ENCODE data around the gene TMEM25. TPM values are rescaled to one million over a fixed set of nuclear protein-coding genes. Genes with fewer than 3 reads are reported as not detected.
"Not testable (repeated sequence)": the region's sequence is repeated elsewhere in the genome, so short reads cannot be mapped to it uniquely, and the experiment has no call there.

Gene TMEM25
- total RNA-seq (10 to 100 TPM; 19.9 to 31.7 (median 25.3) TPM), total RNA-seq (4.0 to 23.3 (median 15.7) reads per million in 29 experiments)
- total RNA-seq (2013), result 13.7 TPM

- WGBS (ENCODE audit: insufficient coverage), result 2% methylated on average over 76 of the region's 94 CpGs
- Mint-ChIP-seq H3K27ac (peak within 1 kb of the TSS; percentile 82 to 92), H3K27me3 (no peaks in the 10 kb centered on the region), H3K9me3 (no peaks in the 10 kb centered on the region), H3K4me3 (peak within 1 kb of the TSS; percentile 87 to 93 (median 92)), H3K36me3 (peaks cover 6% of the 10 kb centered on the region), H3K4me1 (peaks cover 29 to 43% (median 32%) of the 10 kb centered on the region in 3 donors)
- ChIA-PET CTCF (no interaction called here), POLR2A (no interaction called here)
- peak within 1 kb of the TSS; percentile 68 to 77 for H3K4me3 ChIP-seq (ENCODE audit: control insufficient read depth in 1 of 2, extremely low read depth in 1 of 2, low read length in 1 of 2)
- DNase-seq (peak; percentile 39 to 78 (median 62)), ATAC-seq (replicated peaks in 1 of 4) (peak; percentile 85 to 87 (median 86))
- H3K4me1 ChIP-seq (ENCODE audit: control insufficient read depth in 1 of 2, extremely low read depth in 1 of 2, insufficient read depth in 2 of 2, low read length in 2 of 2), result peaks cover 6 to 28% of the 10 kb centered on the region in 2 experiments
- H3K27me3 ChIP-seq (replicated peaks in 1 of 2; ENCODE audit: control insufficient read depth in 2 of 2, extremely low read depth in 1 of 2, insufficient read depth in 2 of 2, low read length in 1 of 2), result no peaks in the 10 kb centered on the region
- H3K27ac ChIP-seq (ENCODE audit: low read length), result no peak within 1 kb of the TSS
- peaks cover 0 to 7% of the 10 kb centered on the region in 2 donors for H3K36me3 ChIP-seq (ENCODE audit: control insufficient read depth in 2 of 2, extremely low read depth in 1 of 2, insufficient read depth in 1 of 2, low read length in 1 of 2)
- H3K9me3 ChIP-seq, result no peaks in the 10 kb centered on the region
Measured at GRCh38 chr11:118530683-118531596, at the start of gene TMEM25. TMEM25 (plus strand) TSS chr11:118531192; CDS start chr11:118531802, 610 bp downstream.

GRCh38 chr11:118481238-118481637 is 49.8 kb upstream of the TMEM25 start:
- Mint-ChIP-seq H3K36me3 (peaks cover 53% of the 10 kb centered on the region), H3K27ac (peak overlapping the region; percentile 2 to 29)
- not testable (repeated sequence) for H3K27me3 Mint-ChIP-seq; H3K27ac ChIP-seq (ENCODE audit: low read length); DNase-seq; H3K9me3 ChIP-seq; H3K27me3 ChIP-seq (replicated peaks in 1 of 2; ENCODE audit: control insufficient read depth in 2 of 2, extremely low read depth in 1 of 2, insufficient read depth in 2 of 2, low read length in 1 of 2); H3K4me1 ChIP-seq (ENCODE audit: control insufficient read depth in 1 of 2, extremely low read depth in 1 of 2, insufficient read depth in 2 of 2, low read length in 2 of 2); ATAC-seq (replicated peaks in 1 of 4); H3K4me3 ChIP-seq (ENCODE audit: control insufficient read depth in 1 of 2, extremely low read depth in 1 of 2, low read length in 1 of 2); H3K9me3 Mint-ChIP-seq; H3K4me1 Mint-ChIP-seq; H3K4me3 Mint-ChIP-seq
- WGBS (ENCODE audit: insufficient coverage), result no CpG with 5 or more reads among the region's 1 CpG
- POLR2A ChIA-PET, result interaction anchor here in 1 of 2 donors (0.6 kb wide), 1 partner anchor 118 kb away, joined by 4 read pairs; no protein-coding TSS in a partner anchor
- CTCF ChIA-PET, result interaction anchor here in 1 of 2 donors (0.6 kb wide), 2 partner anchors 8 to 542 kb away, joined by 3 read pairs; no protein-coding TSS in a partner anchor
- H3K36me3 ChIP-seq (ENCODE audit: control insufficient read depth in 2 of 2, extremely low read depth in 1 of 2, insufficient read depth in 1 of 2, low read length in 1 of 2), result peaks cover 15 to 87% of the 10 kb centered on the region in 2 donors

- Mint-ChIP-seq H3K9me3 (no peaks in the 10 kb centered on the region), H3K27me3 (no peaks in the 10 kb centered on the region), H3K4me3 (no peak overlapping the region), H3K27ac (no peak overlapping the region), H3K4me1 (peaks cover 4 to 7% (median 5%) of the 10 kb centered on the region in 3 donors), H3K36me3 (peaks cover 38% of the 10 kb centered on the region)
- no peak for DNase-seq
- Histone ChIP-seq H3K27me3 (replicated peaks in 1 of 2; ENCODE audit: control insufficient read depth in 2 of 2, extremely low read depth in 1 of 2, insufficient read depth in 2 of 2, low read length in 1 of 2) (no peaks in the 10 kb centered on the region), H3K27ac (ENCODE audit: low read length) (no peak overlapping the region), H3K36me3 (ENCODE audit: control insufficient read depth in 2 of 2, extremely low read depth in 1 of 2, insufficient read depth in 1 of 2, low read length in 1 of 2) (peaks cover 12 to 83% of the 10 kb centered on the region in 2 donors), H3K4me1 (ENCODE audit: control insufficient read depth in 1 of 2, extremely low read depth in 1 of 2, insufficient read depth in 2 of 2, low read length in 2 of 2) (no peaks in the 10 kb centered on the region), H3K4me3 (ENCODE audit: control insufficient read depth in 1 of 2, extremely low read depth in 1 of 2, low read length in 1 of 2) (no peak overlapping the region), H3K9me3 (no peaks in the 10 kb centered on the region)
- ChIA-PET POLR2A (interaction anchor here in 1 of 2 donors (0.9 kb wide), 1 partner anchor 23 kb away, joined by 3 read pairs; no protein-coding TSS in a partner anchor), CTCF (no interaction called here)
- no peak for ATAC-seq (replicated peaks in 1 of 4)
- no CpG with 5 or more reads among the region's 3 CpGs for WGBS (ENCODE audit: insufficient coverage)
Measured at GRCh38 chr11:118484405-118484804, 46.6 kb upstream of the TMEM25 start.

GRCh38 chr11:118485273-118485672 is 45.7 kb upstream of the TMEM25 start:
- POLR2A ChIA-PET, result interaction anchor here in 1 of 2 donors (0.9 kb wide), 1 partner anchor 22 kb away, joined by 3 read pairs; no protein-coding TSS in a partner anchor
- Histone ChIP-seq H3K27ac (ENCODE audit: low read length) (no peak overlapping the region), H3K4me1 (ENCODE audit: control insufficient read depth in 1 of 2, extremely low read depth in 1 of 2, insufficient read depth in 2 of 2, low read length in 2 of 2) (no peaks in the 10 kb centered on the region), H3K27me3 (replicated peaks in 1 of 2; ENCODE audit: control insufficient read depth in 2 of 2, extremely low read depth in 1 of 2, insufficient read depth in 2 of 2, low read length in 1 of 2) (no peaks in the 10 kb centered on the region), H3K36me3 (ENCODE audit: control insufficient read depth in 2 of 2, extremely low read depth in 1 of 2, insufficient read depth in 1 of 2, low read length in 1 of 2) (peaks cover 21 to 83% of the 10 kb centered on the region in 2 donors), H3K4me3 (ENCODE audit: control insufficient read depth in 1 of 2, extremely low read depth in 1 of 2, low read length in 1 of 2) (no peak overlapping the region), H3K9me3 (no peaks in the 10 kb centered on the region)
- H3K27me3 Mint-ChIP-seq, result no peaks in the 10 kb centered on the region
- H3K36me3 Mint-ChIP-seq, result peaks cover 38% of the 10 kb centered on the region
- peaks cover 4 to 7% (median 5%) of the 10 kb centered on the region in 3 donors for H3K4me1 Mint-ChIP-seq
- no peak overlapping the region for H3K4me3 Mint-ChIP-seq
- no peak overlapping the region for H3K27ac Mint-ChIP-seq
- DNase-seq (peak in 1 of 35 experiments; percentile 17), ATAC-seq (replicated peaks in 1 of 4) (no peak)
- no peaks in the 10 kb centered on the region for H3K9me3 Mint-ChIP-seq
- CTCF ChIA-PET, result interaction anchor here (0.6 to 0.7 kb wide), 4 partner anchors 42 to 321 kb away, joined by 3 read pairs; no protein-coding TSS in a partner anchor

DNA sequence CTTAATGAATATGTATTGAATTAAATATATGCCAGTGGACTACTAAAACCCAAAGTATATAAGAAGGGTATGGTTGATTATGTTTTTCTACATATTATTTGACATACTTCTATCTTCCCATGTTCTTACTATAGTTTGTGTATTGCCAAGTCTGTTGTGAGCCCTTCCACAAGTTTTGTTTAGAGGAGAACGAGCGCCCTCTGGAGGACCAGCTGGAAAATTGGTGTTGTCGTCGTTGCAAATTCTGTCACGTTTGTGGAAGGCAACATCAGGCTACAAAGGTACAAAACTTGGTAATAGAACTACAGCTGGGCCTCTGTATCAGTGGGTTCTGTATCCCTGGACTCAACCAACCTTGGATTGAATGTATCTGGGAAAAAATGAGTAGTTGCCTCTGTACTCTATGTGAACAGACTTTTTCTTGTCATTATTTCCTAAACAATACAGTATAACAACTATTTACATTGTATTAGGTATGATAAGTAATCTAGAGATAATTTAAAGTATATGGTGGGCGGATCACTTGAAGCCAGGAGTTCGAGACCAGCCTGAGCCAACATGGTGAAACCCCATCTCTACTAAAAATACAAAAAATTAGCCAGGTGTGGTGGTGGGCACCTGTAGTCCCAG is 42.4 kb upstream of the TMEM25 start:
- Mint-ChIP-seq H3K9me3 (no peaks in the 10 kb centered on the region), H3K27ac (peak overlapping the region; percentile 48 to 78), H3K36me3 (peaks cover 38% of the 10 kb centered on the region), H3K4me3 (no peak overlapping the region), H3K4me1 (peaks cover 4 to 7% (median 5%) of the 10 kb centered on the region in 3 donors), H3K27me3 (no peaks in the 10 kb centered on the region)
- H3K4me3 ChIP-seq (ENCODE audit: control insufficient read depth in 1 of 2, extremely low read depth in 1 of 2, low read length in 1 of 2), result no peak overlapping the region
- H3K27ac ChIP-seq (ENCODE audit: low read length), result no peak overlapping the region
- H3K4me1 ChIP-seq (ENCODE audit: control insufficient read depth in 1 of 2, extremely low read depth in 1 of 2, insufficient read depth in 2 of 2, low read length in 2 of 2), result no peaks in the 10 kb centered on the region
- DNase-seq, result peak; percentile 57 to 92 (median 74)
- no peaks in the 10 kb centered on the region for H3K9me3 ChIP-seq
- H3K36me3 ChIP-seq (ENCODE audit: control insufficient read depth in 2 of 2, extremely low read depth in 1 of 2, insufficient read depth in 1 of 2, low read length in 1 of 2), result peaks cover 19 to 81% of the 10 kb centered on the region in 2 donors
- no peaks in the 10 kb centered on the region for H3K27me3 ChIP-seq (replicated peaks in 1 of 2; ENCODE audit: control insufficient read depth in 2 of 2, extremely low read depth in 1 of 2, insufficient read depth in 2 of 2, low read length in 1 of 2)
- peak; percentile 64 to 76 (median 68) for ATAC-seq (replicated peaks in 1 of 4)
- WGBS (ENCODE audit: insufficient coverage), result 0% methylated on average over 5 of the region's 7 CpGs
- POLR2A ChIA-PET, result no interaction called here
- CTCF ChIA-PET, result interaction anchor here (0.6 to 1.6 kb wide), 15 partner anchors 11 to 681 kb away, joined by 3 to 10 read pairs (median 4); partner anchors contain the start of gene KMT2A (in 1 of the 2)

DNA sequence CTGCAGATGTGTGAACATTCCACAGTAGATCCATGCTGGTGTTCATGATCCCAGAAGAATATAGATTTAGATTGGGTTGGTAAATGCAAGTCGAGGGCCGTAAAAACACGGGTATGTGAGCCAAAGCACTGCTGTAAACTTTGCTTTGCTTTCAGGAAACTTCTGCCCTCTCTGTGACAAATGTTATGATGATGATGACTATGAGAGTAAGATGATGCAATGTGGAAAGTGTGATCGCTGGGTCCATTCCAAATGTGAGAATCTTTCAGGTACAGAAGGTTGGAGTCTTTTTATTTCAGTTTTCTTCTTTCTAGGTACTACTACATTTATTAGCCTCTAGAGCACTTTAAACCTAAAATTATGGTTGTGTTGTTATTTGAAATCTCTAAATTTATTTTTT is 40.0 kb upstream of the TMEM25 start:
- ChIA-PET POLR2A (no interaction called here), CTCF (no interaction called here)
- H3K4me3 ChIP-seq (ENCODE audit: control insufficient read depth in 1 of 2, extremely low read depth in 1 of 2, low read length in 1 of 2), result no peak overlapping the region
- Mint-ChIP-seq H3K27ac (peak overlapping the region in 1 of 2 donors; percentile 39), H3K27me3 (no peaks in the 10 kb centered on the region), H3K4me3 (no peak overlapping the region), H3K36me3 (peaks cover 39% of the 10 kb centered on the region), H3K9me3 (no peaks in the 10 kb centered on the region), H3K4me1 (peaks cover 4 to 7% (median 5%) of the 10 kb centered on the region in 3 donors)
- H3K27ac ChIP-seq (ENCODE audit: low read length), result no peak overlapping the region
- H3K27me3 ChIP-seq (replicated peaks in 1 of 2; ENCODE audit: control insufficient read depth in 2 of 2, extremely low read depth in 1 of 2, insufficient read depth in 2 of 2, low read length in 1 of 2), result no peaks in the 10 kb centered on the region
- ATAC-seq (replicated peaks in 1 of 4) (no peak), DNase-seq (no peak)
- H3K36me3 ChIP-seq (ENCODE audit: control insufficient read depth in 2 of 2, extremely low read depth in 1 of 2, insufficient read depth in 1 of 2, low read length in 1 of 2), result peaks cover 18 to 88% of the 10 kb centered on the region in 2 donors
- no peaks in the 10 kb centered on the region for H3K9me3 ChIP-seq
- H3K4me1 ChIP-seq (ENCODE audit: control insufficient read depth in 1 of 2, extremely low read depth in 1 of 2, insufficient read depth in 2 of 2, low read length in 2 of 2), result no peaks in the 10 kb centered on the region
- WGBS (ENCODE audit: insufficient coverage), result 88% methylated on average over 3 of the region's 4 CpGs

All from T-cell (primary cell).